Measurements from ENCODE around the gene POLR1E.
"Not testable (repeated sequence)": the region's sequence is repeated elsewhere in the genome, so short reads cannot be mapped to it uniquely, and the experiment has no call there.

The POLR1E gene

GRCh38 chr9:37512437-37512836, 26.7 kb downstream of the POLR1E start:
- TF ChIP-seq JUND (IDR thresholded peaks at IDR 0.05; ENCODE audit: low read depth) = no peak
- in situ Hi-C loops (cut with HindIII; ENCODE audit: low pct_unique_long_range_greater_than_20kb, low sequenced_read_pairs) = no loop called here
- DNase-seq (ENCODE audit: low read depth in 1 of 2, low spot score in 1 of 2) = no peak

GRCh38 chr9:37514415-37514814, 28.7 kb downstream of the POLR1E start:
- DNase-seq (ENCODE audit: low read depth in 1 of 2, low spot score in 1 of 2); in situ Hi-C loops (cut with HindIII; ENCODE audit: low pct_unique_long_range_greater_than_20kb, low sequenced_read_pairs): not testable (repeated sequence)

- TF ChIP-seq JUND (IDR thresholded peaks at IDR 0.05; ENCODE audit: low read depth) = no peak
- in situ Hi-C loops (cut with HindIII; ENCODE audit: low pct_unique_long_range_greater_than_20kb, low sequenced_read_pairs) = no loop called here
- no peak for DNase-seq (ENCODE audit: low read depth in 1 of 2, low spot score in 1 of 2)
These were observed 29.3 kb downstream of the POLR1E start for GRCh38 chr9:37514999-37515398.

- in situ Hi-C loops (cut with HindIII; ENCODE audit: low pct_unique_long_range_greater_than_20kb, low sequenced_read_pairs) = no loop called here
- TF ChIP-seq JUND (IDR thresholded peaks at IDR 0.05; ENCODE audit: low read depth) = no peak
- no peak for DNase-seq (ENCODE audit: low read depth in 1 of 2, low spot score in 1 of 2)
These were observed 30.0 kb downstream of the POLR1E start for GRCh38 chr9:37515620-37516258.

GRCh38 chr9:37517923-37518322, 32.2 kb downstream of the POLR1E start:
- no peak for TF ChIP-seq JUND (IDR thresholded peaks at IDR 0.05; ENCODE audit: low read depth)
- in situ Hi-C loops (cut with HindIII; ENCODE audit: low pct_unique_long_range_greater_than_20kb, low sequenced_read_pairs) = no loop called here
- no peak for DNase-seq (ENCODE audit: low read depth in 1 of 2, low spot score in 1 of 2)

GRCh38 chr9:37520641-37521040, 34.9 kb downstream of the POLR1E start:
- DNase-seq (ENCODE audit: low read depth in 1 of 2, low spot score in 1 of 2) = no peak
- TF ChIP-seq JUND (IDR thresholded peaks at IDR 0.05; ENCODE audit: low read depth) = no peak
- in situ Hi-C loops (cut with HindIII; ENCODE audit: low pct_unique_long_range_greater_than_20kb, low sequenced_read_pairs) = no loop called here

GRCh38 chr9:37521111-37521510, 35.4 kb downstream of the POLR1E start:
- no peak for DNase-seq (ENCODE audit: low read depth in 1 of 2, low spot score in 1 of 2)
- TF ChIP-seq JUND (IDR thresholded peaks at IDR 0.05; ENCODE audit: low read depth) = no peak
- in situ Hi-C loops (cut with HindIII; ENCODE audit: low pct_unique_long_range_greater_than_20kb, low sequenced_read_pairs) = no loop called here

- in situ Hi-C loops (cut with HindIII; ENCODE audit: low pct_unique_long_range_greater_than_20kb, low sequenced_read_pairs) = no loop called here
- TF ChIP-seq JUND (IDR thresholded peaks at IDR 0.05; ENCODE audit: low read depth) = no peak
- no peak for DNase-seq (ENCODE audit: low read depth in 1 of 2, low spot score in 1 of 2)
These were observed 37.2 kb downstream of the POLR1E start for GRCh38 chr9:37522971-37523370.

- DNase-seq (ENCODE audit: low read depth in 1 of 2, low spot score in 1 of 2) = no peak
- TF ChIP-seq JUND (IDR thresholded peaks at IDR 0.05; ENCODE audit: low read depth) = no peak
- in situ Hi-C loops (cut with HindIII; ENCODE audit: low pct_unique_long_range_greater_than_20kb, low sequenced_read_pairs) = no loop called here
These were observed 38.2 kb downstream of the POLR1E start for GRCh38 chr9:37523916-37524315.

GRCh38 chr9:37528652-37529471, 43.1 kb downstream of the POLR1E start:
- in situ Hi-C loops (cut with HindIII; ENCODE audit: low pct_unique_long_range_greater_than_20kb, low sequenced_read_pairs) = no loop called here
- no peak for DNase-seq (ENCODE audit: low read depth in 1 of 2, low spot score in 1 of 2)
- no peak for TF ChIP-seq JUND (IDR thresholded peaks at IDR 0.05; ENCODE audit: low read depth)

- in situ Hi-C loops (cut with HindIII; ENCODE audit: low pct_unique_long_range_greater_than_20kb, low sequenced_read_pairs) = no loop called here
- TF ChIP-seq JUND (IDR thresholded peaks at IDR 0.05; ENCODE audit: low read depth) = no peak
- DNase-seq (ENCODE audit: low read depth in 1 of 2, low spot score in 1 of 2) = no peak
These were observed 46.0 kb downstream of the POLR1E start for GRCh38 chr9:37531699-37532098.

- TF ChIP-seq JUND (IDR thresholded peaks at IDR 0.05; ENCODE audit: low read depth) = no peak
- in situ Hi-C loops (cut with HindIII; ENCODE audit: low pct_unique_long_range_greater_than_20kb, low sequenced_read_pairs) = no loop called here
- DNase-seq (ENCODE audit: low read depth in 1 of 2, low spot score in 1 of 2) = no peak
These were observed 48.7 kb downstream of the POLR1E start for GRCh38 chr9:37534412-37534811.

- no peak for DNase-seq (ENCODE audit: low read depth in 1 of 2, low spot score in 1 of 2)
- TF ChIP-seq JUND (IDR thresholded peaks at IDR 0.05; ENCODE audit: low read depth) = no peak
- in situ Hi-C loops (cut with HindIII; ENCODE audit: low pct_unique_long_range_greater_than_20kb, low sequenced_read_pairs) = no loop called here
These were observed 49.2 kb downstream of the POLR1E start for GRCh38 chr9:37534901-37535300.

All from T47D (cell line).